PC-3 (cell line): ENCODE measurements around the gene GALNT13. TPM values are rescaled to one million over a fixed set of nuclear protein-coding genes. Genes with fewer than 3 reads are reported as not detected.

Source experiments
- ATAC-seq: fragments of 200-7000 bp; cut with Tn5 transposase; 2 replicates; pipeline ENCODE4 v1.9.1; 2020; ENCODE audit warnings: mild to moderate bottlenecking, moderate library complexity
- BruUV-seq: library from RNA; stranded (reverse); fragments of 400-500 nt; replicated peaks from 2 replicates; lab custom pipeline; 2021; lab: Mats Ljungman, UMichigan
- CTCF ChIA-PET: fragments of 300-600 bp; sonication (Branson Sonifier 250); formaldehyde crosslinking; loops from one replicate; lab custom pipeline; 2022; ENCODE audit warnings: antibody characterized with exemption; lab: Charles Lee
- POLR2A ChIA-PET: fragments of 300-600 bp; sonication (Branson Sonifier 250); formaldehyde crosslinking; loops from one replicate; lab custom pipeline; 2022; ENCODE audit warnings: antibody characterized with exemption; ENCODE audit not compliant: unreplicated experiment; lab: Charles Lee
- DNase-seq: peaks from one replicate; pipeline ENCODE4 v3.0.0-alpha.2; 2015
- H2AFZ ChIP-seq: fragments of 300-600 bp; sonication (generic); 2 replicates; pipeline ENCODE4 v1.6.0; 2016; ENCODE audit warnings: antibody characterized with exemption, low read length
- H3F3A ChIP-seq: fragments of 300-600 bp; sonication (generic); one replicate; pipeline ENCODE4 v1.6.0; 2017; ENCODE audit warnings: antibody characterized with exemption, low read length, control low read depth, mild to moderate bottlenecking; ENCODE audit not compliant: unreplicated experiment
- H3K27ac ChIP-seq: fragments of 300-600 bp; sonication (generic); 2 replicates; pipeline ENCODE4 v1.5.1; 2016; ENCODE audit warnings: mild to moderate bottlenecking, low read length
- H3K27me3 ChIP-seq: fragments of 300-600 bp; sonication (generic); 2 replicates; pipeline ENCODE4 v1.6.1; 2016; ENCODE audit warnings: low read length, mixed read lengths
- H3K36me3 ChIP-seq: fragments of 300-600 bp; sonication (generic); 2 replicates; pipeline ENCODE4 v1.6.1; 2016; ENCODE audit warnings: low read depth, mixed run types, low read length, mixed read lengths
- H3K4me1 ChIP-seq: fragments of 300-600 bp; sonication (generic); 2 replicates; pipeline ENCODE4 v1.5.1; 2016; ENCODE audit warnings: low read length; ENCODE audit not compliant: insufficient read depth
- H3K4me2 ChIP-seq: fragments of 300-600 bp; sonication (generic); 2 replicates; pipeline ENCODE4 v1.6.0; 2016; ENCODE audit warnings: low read length
- H3K4me3 ChIP-seq: fragments of 300-600 bp; sonication (generic); 2 replicates; pipeline ENCODE4 v1.5.1; 2016; ENCODE audit warnings: mild to moderate bottlenecking, low read length, mixed read lengths
- H3K79me2 ChIP-seq: fragments of 300-600 bp; sonication (generic); 2 replicates; pipeline ENCODE4 v1.6.1; 2017; ENCODE audit warnings: low read length, mixed read lengths
- H3K9ac ChIP-seq: fragments of 300-600 bp; sonication (generic); 2 replicates; pipeline ENCODE4 v1.6.0; 2016; ENCODE audit warnings: mild to moderate bottlenecking, low read length
- H3K9me2 ChIP-seq: fragments of 300-600 bp; sonication (generic); replicated peaks from 2 replicates; pipeline ENCODE4 v1.6.1; 2016; ENCODE audit warnings: mixed run types, low read length, mixed read lengths
- H3K9me3 ChIP-seq: fragments of 300-600 bp; sonication (generic); 2 replicates; pipeline ENCODE4 v1.6.1; 2016; ENCODE audit warnings: low read length, mixed read lengths
- H4K20me1 ChIP-seq: fragments of 300-600 bp; sonication (generic); 2 replicates; pipeline ENCODE4 v1.6.1; 2016; ENCODE audit warnings: low read length, mixed read lengths
- CTCF ChIP-seq: fragments of 300-600 bp; sonication (generic); conservative IDR thresholded peaks from 2 replicates; pipeline ENCODE4 v1.5.1; 2017; ENCODE audit warnings: antibody characterized with exemption, low read depth, mild to moderate bottlenecking, low read length
- EZH2 ChIP-seq: fragments of 300-600 bp; sonication (generic); IDR thresholded peaks from one replicate; pipeline ENCODE4 v1.6.1; 2017; ENCODE audit warnings: antibody characterized with exemption, mild to moderate bottlenecking, low read length; ENCODE audit not compliant: unreplicated experiment
- EZH2phosphoT487 ChIP-seq: fragments of 300-600 bp; sonication (generic); IDR thresholded peaks from 2 replicates; pipeline ENCODE4 v1.6.1; 2018; ENCODE audit warnings: mild to moderate bottlenecking, antibody characterized with exemption, low read length, borderline replicate concordance
- intact Hi-C: fragments of 100-400 bp; cut with micrococcal nuclease; formaldehyde crosslinking; loops from 2 replicates; pipeline ENCODE4 v1.9.0; 2023
- total RNA-seq: library from RNA; depleted of rRNA; stranded (reverse); fragments of >200 nt; gene quantifications from 2 replicates; pipeline ENCODE4 v1.2.3, GENCODE V29; 2014

GALNT13 gene
- total RNA-seq, 1 experiment from 2014 or later = 2.0 TPM

- intact Hi-C loops = no loop called here
- Histone ChIP-seq H3K36me3 (no peaks in the 10 kb centered on the region), H3K9ac (no peak overlapping the region), H3K27me3 (peaks cover 11% of the 10 kb centered on the region; the same call in 1 of the 2 replicates), H4K20me1 (no peaks in the 10 kb centered on the region), H3F3A (no peaks in the 10 kb centered on the region), H2AFZ (no peak overlapping the region), H3K4me1 (no peaks in the 10 kb centered on the region), H3K4me2 (no peak overlapping the region), H3K79me2 (no peaks in the 10 kb centered on the region), H3K9me3 (no peaks in the 10 kb centered on the region), H3K27ac (no peak overlapping the region), H3K9me2 (no peaks in the 10 kb centered on the region), H3K4me3 (no peak overlapping the region)
- BruUV-seq = no TSS peak
- ATAC-seq (no peak), DNase-seq (no peak)
- POLR2A ChIA-PET = no interaction called here
- no peak for TF ChIP-seq EZH2
- TF ChIP-seq EZH2phosphoT487 = no peak
- no peak for TF ChIP-seq CTCF
- CTCF ChIA-PET = no interaction called here
These were observed 4.2 kb downstream of the GALNT13 start for GRCh38 chr2:153875801-153876466.

GRCh38 chr2:153880926-153881325, 9.2 kb downstream of the GALNT13 start:
- H3F3A ChIP-seq = no peaks in the 10 kb centered on the region
- H2AFZ ChIP-seq = no peak overlapping the region
- no peaks in the 10 kb centered on the region for H3K4me1 ChIP-seq
- intact Hi-C loops = no loop called here
- DNase-seq = no peak
- H3K9me2 ChIP-seq = no peaks in the 10 kb centered on the region
- H3K4me2 ChIP-seq = no peak overlapping the region
- H3K27me3 ChIP-seq = no peaks in the 10 kb centered on the region
- no peaks in the 10 kb centered on the region for H3K79me2 ChIP-seq
- no peak overlapping the region for H3K27ac ChIP-seq
- H4K20me1 ChIP-seq = no peaks in the 10 kb centered on the region
- H3K4me3 ChIP-seq = no peak overlapping the region
- no peak overlapping the region for H3K9ac ChIP-seq
- TF ChIP-seq EZH2phosphoT487 (no peak), CTCF (no peak), EZH2 (no peak)
- no TSS peak for BruUV-seq
- no peaks in the 10 kb centered on the region for H3K36me3 ChIP-seq
- ATAC-seq = no peak
- ChIA-PET CTCF (no interaction called here), POLR2A (no interaction called here)
- H3K9me3 ChIP-seq = no peaks in the 10 kb centered on the region

GRCh38 chr2:153886833-153887232, 15.1 kb downstream of the GALNT13 start:
- ATAC-seq = no peak
- no peaks in the 10 kb centered on the region for H3K9me2 ChIP-seq
- TF ChIP-seq EZH2 = no peak
- TF ChIP-seq EZH2phosphoT487 = no peak
- no peak for TF ChIP-seq CTCF
- BruUV-seq = no TSS peak
- H3F3A ChIP-seq = no peaks in the 10 kb centered on the region
- H3K9me3 ChIP-seq = no peaks in the 10 kb centered on the region
- no peaks in the 10 kb centered on the region for H3K79me2 ChIP-seq
- CTCF ChIA-PET = no interaction called here
- H3K9ac ChIP-seq = no peak overlapping the region
- H3K4me3 ChIP-seq = no peak overlapping the region
- no peak for DNase-seq
- POLR2A ChIA-PET = no interaction called here
- intact Hi-C loops = no loop called here
- no peak overlapping the region for H2AFZ ChIP-seq
- no peak overlapping the region for H3K4me2 ChIP-seq
- H3K36me3 ChIP-seq = no peaks in the 10 kb centered on the region
- no peak overlapping the region for H3K27ac ChIP-seq
- no peaks in the 10 kb centered on the region for H3K27me3 ChIP-seq
- H4K20me1 ChIP-seq = no peaks in the 10 kb centered on the region
- H3K4me1 ChIP-seq = no peaks in the 10 kb centered on the region
